Neutrophil (primary cell): ENCODE measurements around the gene WWC1.

Source experiments
- H3K27ac ChIP-seq: fragments of 200-600 bp; sonication (generic); 2 replicates; pipeline ENCODE4 v1.5.1; 2016; ENCODE audit warnings: mild to moderate bottlenecking, moderate library complexity
- H3K27me3 ChIP-seq: fragments of 200-600 bp; sonication (generic); 2 replicates; pipeline ENCODE4 v1.6.0; 2016; ENCODE audit warnings: mild to moderate bottlenecking
- H3K36me3 ChIP-seq: fragments of 200-600 bp; sonication (generic); 2 replicates; pipeline ENCODE4 v1.5.1; 2017
- H3K4me1 ChIP-seq, 2 experiments: fragments of 200-600 bp in 1 of 2; sonication (generic) in 1 of 2; 1 replicate in 1 of 2; 2 replicates in 1 of 2; pipeline versions ENCODE4 v1.5.1 to v1.6.1; 2013 to 2016; ENCODE audit warnings: low read depth in 1 of 2, low read length in 1 of 2, mild to moderate bottlenecking in 1 of 2, moderate library complexity in 1 of 2; ENCODE audit not compliant: control insufficient read depth in 1 of 2, insufficient read depth in 1 of 2
- H3K4me3 ChIP-seq, 2 experiments: fragments of 200-600 bp in 1 of 2; sonication (generic) in 1 of 2; 1 replicate in 1 of 2; 2 replicates in 1 of 2; pipeline ENCODE4 v1.5.1; 2013 to 2016; ENCODE audit warnings: low read depth in 1 of 2, low read length in 1 of 2, mild to moderate bottlenecking in 1 of 2, moderate library complexity in 1 of 2
- H3K9me3 ChIP-seq: fragments of 200-600 bp; sonication (generic); 2 replicates; pipeline ENCODE4 v1.5.1; 2016
- CTCF ChIP-seq: fragments of 200-600 bp; sonication (generic); IDR thresholded peaks from 2 replicates; pipeline ENCODE4 v1.5.1; 2016; ENCODE audit warnings: antibody characterized with exemption

WWC1 gene

GRCh38 chr5:168449166-168449565 lies 157.7 kb downstream of the WWC1 start:
- Histone ChIP-seq H3K27me3 (no peaks in the 10 kb centered on the region), H3K4me1 (no peaks in the 10 kb centered on the region), H3K36me3 (no peaks in the 10 kb centered on the region), H3K4me3 (no peak overlapping the region), H3K27ac (no peak overlapping the region), H3K9me3 (no peaks in the 10 kb centered on the region)
- TF ChIP-seq CTCF, result no peak

GRCh38 chr5:168451565-168451964 lies 160.1 kb downstream of the WWC1 start:
- H3K27ac ChIP-seq, result no peak overlapping the region
- no peak for TF ChIP-seq CTCF
- no peaks in the 10 kb centered on the region for H3K36me3 ChIP-seq
- no peaks in the 10 kb centered on the region for H3K9me3 ChIP-seq
- H3K4me3 ChIP-seq, result no peak overlapping the region
- H3K27me3 ChIP-seq, result no peaks in the 10 kb centered on the region
- no peaks in the 10 kb centered on the region for H3K4me1 ChIP-seq

- Histone ChIP-seq H3K27me3 (no peaks in the 10 kb centered on the region), H3K27ac (no peak overlapping the region), H3K4me3 (no peak overlapping the region), H3K36me3 (no peaks in the 10 kb centered on the region), H3K4me1 (no peaks in the 10 kb centered on the region), H3K9me3 (no peaks in the 10 kb centered on the region)
- TF ChIP-seq CTCF, result no peak
Observed at GRCh38 chr5:168455201-168455600, 163.8 kb downstream of the WWC1 start.

- H3K4me1 ChIP-seq, result no peaks in the 10 kb centered on the region
- H3K27me3 ChIP-seq, result no peaks in the 10 kb centered on the region
- TF ChIP-seq CTCF, result no peak
- no peak overlapping the region for H3K4me3 ChIP-seq
- H3K9me3 ChIP-seq, result no peaks in the 10 kb centered on the region
- no peak overlapping the region for H3K27ac ChIP-seq
- no peaks in the 10 kb centered on the region for H3K36me3 ChIP-seq
Observed at GRCh38 chr5:168457542-168457941, 166.1 kb downstream of the WWC1 start.

- H3K4me3 ChIP-seq, result no peak overlapping the region
- TF ChIP-seq CTCF, result no peak
- no peaks in the 10 kb centered on the region for H3K9me3 ChIP-seq
- no peaks in the 10 kb centered on the region for H3K4me1 ChIP-seq
- no peak overlapping the region for H3K27ac ChIP-seq
- no peaks in the 10 kb centered on the region for H3K36me3 ChIP-seq
- H3K27me3 ChIP-seq, result no peaks in the 10 kb centered on the region
Observed at GRCh38 chr5:168460606-168461005, 169.2 kb downstream of the WWC1 start.

GRCh38 chr5:168463081-168463480 lies 171.6 kb downstream of the WWC1 start:
- Histone ChIP-seq H3K9me3 (no peaks in the 10 kb centered on the region), H3K36me3 (no peaks in the 10 kb centered on the region), H3K27me3 (no peaks in the 10 kb centered on the region), H3K4me1 (no peaks in the 10 kb centered on the region), H3K27ac (no peak overlapping the region), H3K4me3 (no peak overlapping the region)
- TF ChIP-seq CTCF, result no peak
